K562 (cell line): ENCODE data around the gene NAT8L. TPM values are rescaled to one million over a fixed set of nuclear protein-coding genes. Genes with fewer than 3 reads are reported as not detected.

Source experiments
- ARID4B ChIP-seq: sonication (generic); formaldehyde crosslinking; IDR thresholded peaks from 2 replicates; pipeline ENCODE4 v1.8.0; 2022; ENCODE audit warnings: mild to moderate bottlenecking, missing genetic modification reagents
- CTBP1 ChIP-seq: fragments of 450-650 bp; IDR thresholded peaks from 2 replicates; pipeline ENCODE4 v1.6.1; 2016; ENCODE audit warnings: borderline replicate concordance
- ELK1 ChIP-seq: sonication (generic); formaldehyde crosslinking; IDR thresholded peaks from 2 replicates; pipeline ENCODE4 v1.8.1; 2022; ENCODE audit warnings: missing genetic modification reagents
- NFRKB ChIP-seq: fragments of 450-650 bp; IDR thresholded peaks from 2 replicates; pipeline ENCODE4 v1.6.1; 2016; ENCODE audit warnings: low read depth
- PHF8 ChIP-seq: fragments of 200-600 bp; sonication (generic); IDR thresholded peaks from 2 replicates; pipeline ENCODE4 v1.6.1; 2012; ENCODE audit warnings: mixed run types, mild to moderate bottlenecking, inconsistent platforms, low read length, moderate library complexity, borderline replicate concordance
- STAT5A ChIP-seq: IDR thresholded peaks from 2 replicates; pipeline ENCODE4 v1.6.1; 2012; ENCODE audit warnings: low read length, inconsistent platforms, borderline replicate concordance
- TCF15 ChIP-seq: fragments of 250-450 bp; sonication (Bioruptor Pico); IDR thresholded peaks from 2 replicates; pipeline ENCODE4 v1.8.0; 2022; ENCODE audit warnings: moderate library complexity, mild to moderate bottlenecking, inconsistent platforms
- ZFP1 ChIP-seq: fragments of 450-650 bp; formaldehyde crosslinking; IDR thresholded peaks from 2 replicates; pipeline ENCODE4 v1.4.0; 2020; ENCODE audit warnings: mild to moderate bottlenecking, mixed read lengths
- ZNF311 ChIP-seq: fragments of 250-450 bp; sonication (Bioruptor Pico); IDR thresholded peaks from 2 replicates; pipeline ENCODE4 v1.4.0; 2020; ENCODE audit warnings: mild to moderate bottlenecking, moderate library complexity
- ZNF696 ChIP-seq: fragments of 250-450 bp; sonication (Bioruptor Pico); conservative IDR thresholded peaks from 2 replicates; pipeline ENCODE4 v1.4.0; 2020; ENCODE audit warnings: mild to moderate bottlenecking, moderate library complexity
- polyA plus RNA-seq, 8 experiments: library from polyadenylated mRNA; depleted of rRNA in 4 of 8; stranded (reverse) in 5 of 8; unstranded in 3 of 8; fragments of >200 nt; fragmentation: Nextera tagmentation in 2 of 8; fragmentation: Illumina TruSeq in 1 of 8; extraction: Ambion mirVana in 2 of 8; extraction: Trizol in 1 of 8; gene quantifications; 2 replicates each; pipeline versions ENCODE4 v1.2.1 to v1.2.3, GENCODE V29; 2011 to 2014; ENCODE audit warnings: inconsistent platforms in 1 of 8, missing spikeins in 1 of 8
- total RNA-seq, 7 experiments: library from RNA; depleted of rRNA in 6 of 7; stranded (reverse); fragments of >200 nt in 6 of 7; fragmentation: Illumina TruSeq in 2 of 7; extraction: Trizol in 2 of 7; gene quantifications; 2 replicates each; pipeline versions ENCODE4 v1.2.1 to v1.2.3, GENCODE V29; 2011 to 2021; ENCODE audit warnings: low replicate concordance in 1 of 7

NAT8L gene
- total and polyA plus RNA-seq, 9 of the 15 experiments (the other 6 are each of a cell fraction or from before 2014, with no cell fraction given), result 0.06 to 11.0 (median 1.5) TPM

DNA sequence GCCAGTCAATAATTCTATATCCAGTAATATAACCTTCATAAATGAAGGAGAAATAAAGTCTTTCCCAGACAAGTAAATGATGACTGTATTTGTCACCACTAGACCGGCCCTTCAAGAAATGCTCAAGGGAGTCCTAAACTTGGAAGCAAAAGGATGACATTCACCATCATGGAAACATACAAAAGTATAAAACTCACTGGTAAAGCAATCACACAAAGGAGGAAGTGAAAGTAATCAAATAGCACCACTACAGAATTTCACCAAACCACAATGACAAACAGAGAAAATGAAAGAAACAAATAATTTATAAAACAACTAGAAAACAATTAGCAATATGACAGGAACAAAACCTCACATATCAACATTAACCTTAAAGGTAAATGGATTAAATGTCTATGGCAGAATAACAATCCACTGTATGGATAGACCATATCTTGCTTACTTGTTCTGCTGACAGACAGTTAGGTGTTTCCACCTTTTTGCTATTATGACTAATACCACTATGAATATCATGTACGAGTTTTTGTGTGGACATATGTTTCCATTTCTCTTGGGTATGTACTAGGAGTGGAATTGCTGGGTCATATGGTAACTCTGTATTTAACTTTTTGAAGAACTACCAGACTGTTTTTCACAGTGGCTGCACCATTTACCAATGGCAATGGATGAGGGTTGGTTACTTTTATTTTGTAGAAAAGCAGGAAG, 44.9 kb downstream of the NAT8L start (continued):
- TF ChIP-seq ELK1 (CRISPR knock-in tag) (no peak), PHF8 (no peak), TCF15 (CRISPR knock-in tag) (no peak), CTBP1 (no peak), ARID4B (CRISPR knock-in tag) (no peak), ZNF311 (CRISPR knock-in tag) (no peak), ZNF696 (CRISPR knock-in tag) (no peak), NFRKB (no peak), ZFP1 (CRISPR knock-in tag) (no peak), STAT5A (no peak)
- TF ChIP-seq, all 486 proteins: peak for 0
